ENCODE results near the gene PSMC3IP. TPM values are rescaled to one million over a fixed set of nuclear protein-coding genes. Genes with fewer than 3 reads are reported as not detected.

PSMC3IP gene
- total RNA-seq, 1 experiment from 2014 or later: 37.4 TPM

GRCh38 chr17:42536048-42536371, 41.5 kb downstream of the PSMC3IP start, which contains the start of gene NAGLU:
Gene NAGLU (plus strand): TSS chr17:42536241. CDS start chr17:42536273, 32 bp downstream.
- TF ChIP-seq CTCF (conservative IDR thresholded peaks at IDR 0.05): no peak

More at GRCh38 chr17:42536048-42536371, 41.5 kb downstream of the PSMC3IP start, which contains the start of gene NAGLU:
- DNase-seq: peak; percentile 95
- no peak within 1 kb of the TSS for H3K4ac ChIP-seq (ENCODE audit: low read depth, low read length)
- H2BK5ac ChIP-seq (ENCODE audit: insufficient read length, low read length): no peak within 1 kb of the TSS
- no peak within 1 kb of the TSS for H2BK120ac ChIP-seq (ENCODE audit: low read depth, low read length, poor library complexity, severe bottlenecking)
- H3K23me2 ChIP-seq (ENCODE audit: insufficient read length, low read depth, low read length, poor library complexity, severe bottlenecking): peaks cover 9% of the 10 kb centered on the region
- peak within 1 kb of the TSS; percentile 68 to 87 (median 79); a peak in 5 of 7 replicates for H3K27ac Mint-ChIP-seq
- no peaks in the 10 kb centered on the region for H3K79me1 ChIP-seq (ENCODE audit: insufficient read depth, low read depth, low read length, poor library complexity, severe bottlenecking)
- no peaks in the 10 kb centered on the region for H3K9me3 ChIP-seq (ENCODE audit: control insufficient read depth, low read depth, low read length)
- no peak within 1 kb of the TSS; the same call in 1 of the 2 replicates for H3K14ac ChIP-seq (ENCODE audit: insufficient read depth, low read length)
- no peaks in the 10 kb centered on the region for H4K20me1 ChIP-seq (ENCODE audit: control insufficient read depth, insufficient read depth, insufficient read length)
- no peak within 1 kb of the TSS for H2AK5ac ChIP-seq (ENCODE audit: insufficient read length, low read length)
- peaks cover 11 to 19% of the 10 kb centered on the region in 2 experiments for H3K4me1 Mint-ChIP-seq
- no peak within 1 kb of the TSS for H4K91ac ChIP-seq (ENCODE audit: insufficient read length, low read depth, low read length)
- no peak within 1 kb of the TSS for H4K8ac ChIP-seq (replicated peaks; ENCODE audit: insufficient read length, low read depth, low read length)
- H3K4me3 Mint-ChIP-seq: peak within 1 kb of the TSS; percentile 77 to 86
- H2AFZ ChIP-seq (ENCODE audit: low read length): no peak within 1 kb of the TSS
- H3K79me2 ChIP-seq (ENCODE audit: insufficient read depth, low read length): no peaks in the 10 kb centered on the region
- peak within 1 kb of the TSS; percentile 61 for H3K4me2 ChIP-seq (ENCODE audit: insufficient read depth, insufficient read length, low read length)
- no peaks in the 10 kb centered on the region for H3K27me3 ChIP-seq (ENCODE audit: insufficient read depth, low read length)
- no peak within 1 kb of the TSS for H3K18ac ChIP-seq (ENCODE audit: insufficient read length, low read depth, low read length)
- H3K56ac ChIP-seq (ENCODE audit: insufficient read length, low read depth, low read length): no peak within 1 kb of the TSS
- no peak within 1 kb of the TSS for H3T11ph ChIP-seq (ENCODE audit: low read length)
- H3K9me3 Mint-ChIP-seq: no peaks in the 10 kb centered on the region
- no peak within 1 kb of the TSS for H2BK12ac ChIP-seq (ENCODE audit: insufficient read length, low read depth, low read length)
- H2BK15ac ChIP-seq (ENCODE audit: low read depth, low read length): no peak within 1 kb of the TSS
- no peak within 1 kb of the TSS for H4K5ac ChIP-seq (ENCODE audit: insufficient read length, low read depth, low read length)
- H3K9ac ChIP-seq (ENCODE audit: extremely low read depth, insufficient read length, low read length): peak within 1 kb of the TSS; percentile 20
- H2BK20ac ChIP-seq (ENCODE audit: low read depth, low read length, poor library complexity, severe bottlenecking): no peak within 1 kb of the TSS
- H3K27ac ChIP-seq (ENCODE audit: insufficient read length, low read depth, low read length): no peak within 1 kb of the TSS
- H3K36me3 Mint-ChIP-seq (ENCODE audit: insufficient read depth in 1 of 3, low read depth in 3 of 3): peaks cover 0 to 17% (median 10%) of the 10 kb centered on the region in 3 experiments; a peak in 5 of 7 replicates
- WGBS (ENCODE audit: extremely low coverage, insufficient read length, low lambda C conversion rate): no CpG with 5 or more reads among the region's 40 CpGs
- H3K27me3 Mint-ChIP-seq (ENCODE audit: low read depth): peaks cover 29% of the 10 kb centered on the region
- no peak within 1 kb of the TSS for H3K23ac ChIP-seq (ENCODE audit: insufficient read length, low read depth, low read length)
- no peaks in the 10 kb centered on the region; the same call in 1 of the 2 replicates for H3K4me1 ChIP-seq (ENCODE audit: insufficient read depth, low read length)
